Esophagus squamous epithelium (tissue), 4 donors: ENCODE measurements around the gene ACTRT2.

Experiments used
- POLR2A ChIP-seq, 4 donors: fragments of 450-650 bp; IDR thresholded peaks; one replicate each; pipeline ENCODE4 v1.6.1; 2017; ENCODE audit warnings: antibody characterized with exemption in 4 of 4, mild to moderate bottlenecking in 4 of 4, moderate library complexity in 3 of 4
- TF ChIP-seq, protein P1 (sequence below), 6 experiments: fragments of 450-650 bp in 4 of 6; fragments of 200-600 bp in 2 of 6; sonication (generic) in 2 of 6; IDR thresholded peaks; one replicate each; pipeline ENCODE4 v1.5.1; 2016 to 2019; ENCODE audit warnings: antibody characterized with exemption in 6 of 6, mild to moderate bottlenecking in 4 of 6, moderate library complexity in 4 of 6

DNA sequence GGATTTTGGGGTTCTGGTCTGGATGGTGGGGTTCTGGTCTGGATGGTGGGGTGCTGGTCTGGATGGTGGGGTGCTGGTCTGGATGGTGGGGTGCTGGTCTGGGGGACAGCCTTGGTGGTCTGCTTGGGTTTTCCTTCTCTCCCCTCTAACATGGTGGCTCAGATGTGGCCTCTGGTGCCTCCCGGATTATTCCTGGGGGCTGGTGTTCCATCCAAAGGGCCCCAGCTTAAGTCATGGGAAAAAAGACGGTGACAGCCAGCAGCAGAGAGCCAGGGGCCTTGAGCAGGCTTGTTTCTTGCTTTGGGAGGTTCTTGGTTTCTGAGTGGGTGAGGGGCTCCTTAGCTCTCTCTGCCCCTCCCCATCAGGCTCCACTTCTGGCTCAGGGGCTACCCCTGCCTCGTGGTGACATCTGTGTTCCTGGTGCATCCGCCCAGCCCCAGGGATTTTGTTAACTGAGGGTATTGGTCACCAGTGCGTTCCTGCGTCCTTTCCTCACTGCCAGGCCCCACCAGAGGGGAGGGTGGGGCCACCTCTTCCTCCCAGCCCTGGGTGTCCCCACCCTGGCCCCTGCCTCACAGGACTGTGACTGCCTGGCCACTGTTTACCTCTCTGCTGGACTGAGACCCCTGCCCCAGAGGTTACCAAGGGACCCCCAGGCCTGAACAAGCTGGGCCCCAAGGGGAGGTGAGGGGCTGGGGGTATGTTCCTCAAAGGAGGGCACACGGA lies 43.2 kb upstream of the ACTRT2 start:
- TF ChIP-seq, protein P1, sequence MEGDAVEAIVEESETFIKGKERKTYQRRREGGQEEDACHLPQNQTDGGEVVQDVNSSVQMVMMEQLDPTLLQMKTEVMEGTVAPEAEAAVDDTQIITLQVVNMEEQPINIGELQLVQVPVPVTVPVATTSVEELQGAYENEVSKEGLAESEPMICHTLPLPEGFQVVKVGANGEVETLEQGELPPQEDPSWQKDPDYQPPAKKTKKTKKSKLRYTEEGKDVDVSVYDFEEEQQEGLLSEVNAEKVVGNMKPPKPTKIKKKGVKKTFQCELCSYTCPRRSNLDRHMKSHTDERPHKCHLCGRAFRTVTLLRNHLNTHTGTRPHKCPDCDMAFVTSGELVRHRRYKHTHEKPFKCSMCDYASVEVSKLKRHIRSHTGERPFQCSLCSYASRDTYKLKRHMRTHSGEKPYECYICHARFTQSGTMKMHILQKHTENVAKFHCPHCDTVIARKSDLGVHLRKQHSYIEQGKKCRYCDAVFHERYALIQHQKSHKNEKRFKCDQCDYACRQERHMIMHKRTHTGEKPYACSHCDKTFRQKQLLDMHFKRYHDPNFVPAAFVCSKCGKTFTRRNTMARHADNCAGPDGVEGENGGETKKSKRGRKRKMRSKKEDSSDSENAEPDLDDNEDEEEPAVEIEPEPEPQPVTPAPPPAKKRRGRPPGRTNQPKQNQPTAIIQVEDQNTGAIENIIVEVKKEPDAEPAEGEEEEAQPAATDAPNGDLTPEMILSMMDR (IDR thresholded peaks at IDR 0.05): no peak
- TF ChIP-seq POLR2A (IDR thresholded peaks at IDR 0.05): no peak
